HepG2 (cell line): ENCODE measurements around the gene TMED3. TPM values are rescaled to one million over a fixed set of nuclear protein-coding genes. Genes with fewer than 3 reads are reported as not detected.
A peak's percentile ranks its signal among the peaks of the same experiment; 100 is the strongest.
"Not testable (repeated sequence)": the region's sequence is repeated elsewhere in the genome, so short reads cannot be mapped to it uniquely, and the experiment has no call there.

Experiments used
- ATAC-seq: fragments of 200-7000 bp; cut with Tn5 transposase; 3 replicates; pipeline ENCODE4 v1.9.1; 2020; ENCODE audit warnings: mild to moderate bottlenecking, moderate library complexity
- BruUV-seq: library from RNA; stranded (reverse); fragments of 400-500 nt; replicated peaks from 2 replicates; lab custom pipeline; 2021; lab: Mats Ljungman, UMichigan
- CTCF ChIA-PET: fragments of 300-600 bp; formaldehyde crosslinking; extraction: SDS; loops from one replicate; lab custom pipeline; 2021; ENCODE audit warnings: low total read pairs, inconsistent platforms, low intra/inter-chr PET ratio; lab: Yijun Ruan, JAX
- POLR2A ChIA-PET: fragments of 350-600 bp; sonication (Branson Sonifier 250); formaldehyde crosslinking; loops from one replicate; lab custom pipeline; 2020; ENCODE audit warnings: antibody characterized with exemption, inconsistent platforms; lab: Yijun Ruan, JAX
- DNase-seq: peaks from one replicate; pipeline ENCODE4 v3.0.0-alpha.2; 2015; ENCODE audit warnings: low spot score
- FAIRE-seq: peaks from 3 replicates; lab custom pipeline; 2011; peaks lifted over from hg19 to GRCh38; lab: Jason Lieb, UNC
- H2AFZ ChIP-seq: one replicate; pipeline ENCODE4 v1.6.1; 2011; ENCODE audit warnings: low read length, inconsistent platforms
- H3K27ac ChIP-seq: fragments of 300-600 bp; 3 replicates; pipeline ENCODE4 v1.8.0; 2011; ENCODE audit warnings: mixed run types, mild to moderate bottlenecking, mixed read lengths, low read length, inconsistent platforms; ENCODE audit not compliant: insufficient read depth; ENCODE audit errors: extremely low read length
- H3K27me3 ChIP-seq, 2 experiments: fragments of 200-600 bp in 1 of 2; 2 replicates in 1 of 2; 3 replicates in 1 of 2; pipeline versions ENCODE4 v1.6.0 to v1.8.0; 2011; ENCODE audit warnings: low read length in 2 of 2, mild to moderate bottlenecking in 2 of 2, moderate library complexity in 2 of 2, inconsistent platforms in 1 of 2; ENCODE audit not compliant: insufficient read depth in 2 of 2, control insufficient read depth in 1 of 2
- H3K36me3 ChIP-seq, 2 experiments: fragments of 200-600 bp in 1 of 2; replicated peaks in 1 of 2; 2 replicates in 1 of 2; 3 replicates in 1 of 2; pipeline versions ENCODE4 v1.5.1 to v1.8.0; 2011; ENCODE audit warnings: low read length in 2 of 2, inconsistent platforms in 1 of 2; ENCODE audit not compliant: insufficient read depth in 2 of 2, control insufficient read depth in 1 of 2
- H3K4me1 ChIP-seq: 2 replicates; pipeline ENCODE4 v1.5.1; 2012; ENCODE audit warnings: low read length, inconsistent platforms; ENCODE audit not compliant: insufficient read depth
- H3K4me2 ChIP-seq: 2 replicates; pipeline ENCODE4 v1.6.0; 2011; ENCODE audit warnings: low read depth, low read length, inconsistent platforms
- H3K4me3 ChIP-seq, 3 experiments: fragments of 200-600 bp in 1 of 3; sonication (generic), shearing (Covaris generic) in 1 of 3; replicated peaks in 1 of 3; 2 replicates each; pipeline ENCODE4 v1.5.1; 2011 to 2016; ENCODE audit warnings: low read length in 3 of 3, inconsistent platforms in 2 of 3, low read depth in 2 of 3, mild to moderate bottlenecking in 2 of 3, control low read depth in 1 of 3, mixed read lengths in 1 of 3; ENCODE audit not compliant: insufficient read depth in 1 of 3
- H3K79me2 ChIP-seq: one replicate; pipeline ENCODE4 v1.6.1; 2011; ENCODE audit warnings: low read length, inconsistent platforms; ENCODE audit not compliant: insufficient read depth
- H3K9ac ChIP-seq: 2 replicates; pipeline ENCODE4 v1.6.0; 2011; ENCODE audit warnings: mild to moderate bottlenecking, low read depth, low read length, inconsistent platforms; ENCODE audit not compliant: insufficient read depth
- H3K9me3 ChIP-seq: 2 replicates; pipeline ENCODE4 v1.5.1; 2012; ENCODE audit warnings: mild to moderate bottlenecking, low read length
- H4K20me1 ChIP-seq: 2 replicates; pipeline ENCODE4 v1.6.0; 2011; ENCODE audit warnings: inconsistent platforms, mild to moderate bottlenecking, low read length, moderate library complexity; ENCODE audit not compliant: insufficient read depth
- GATA4 ChIP-seq: sonication (generic); IDR thresholded peaks from 2 replicates; pipeline ENCODE4 v1.6.1; 2016; ENCODE audit warnings: antibody characterized with exemption, low read depth, borderline replicate concordance
- MIER2 ChIP-seq: IDR thresholded peaks from 2 replicates; pipeline ENCODE4 v1.6.1; 2016; ENCODE audit warnings: missing biosample characterization, missing genetic modification reagents
- MIER3 ChIP-seq: IDR thresholded peaks from 2 replicates; pipeline ENCODE4 v1.6.1; 2016; ENCODE audit warnings: missing compliant biosample characterization, borderline replicate concordance
- POLR2AphosphoS5 ChIP-seq: IDR thresholded peaks from 2 replicates; pipeline ENCODE4 v1.6.1; 2012; ENCODE audit warnings: low read depth, low read length
- RBFOX2 ChIP-seq: fragments of 200-400 bp; formaldehyde crosslinking; IDR thresholded peaks from 2 replicates; pipeline ENCODE4 v1.6.1; 2017; ENCODE audit warnings: low read depth, mild to moderate bottlenecking, low read length
- ZFP62 ChIP-seq: sonication (generic); formaldehyde crosslinking; IDR thresholded peaks from 2 replicates; pipeline ENCODE4 v1.4.0; 2020; ENCODE audit warnings: missing genetic modification reagents
- ZNF30 ChIP-seq: sonication (generic); formaldehyde crosslinking; IDR thresholded peaks from 2 replicates; pipeline ENCODE4 v1.5.0; 2020; ENCODE audit warnings: mild to moderate bottlenecking, missing genetic modification reagents
- WGBS: methylation state at CpG from one replicate; pipeline ENCODE4 v1.1.6; 2017; ENCODE audit warnings: low lambda C conversion rate; 5-methylcytosine and 5-hydroxymethylcytosine counted together
- in situ Hi-C: cut with HindIII; loops from 2 replicates; pipeline ENCODE4 v1.10.0; 2017; ENCODE audit warnings: low pct_unique_long_range_greater_than_20kb; ENCODE audit not compliant: extremely low pct_ligation_motif_present
- intact Hi-C: fragments of 100-400 bp; cut with micrococcal nuclease; formaldehyde crosslinking; loops from one replicate; pipeline ENCODE4 v1.10.0; 2022; ENCODE audit not compliant: unreplicated experiment
- polyA plus RNA-seq, 8 experiments: library from polyadenylated mRNA; depleted of rRNA in 3 of 8; stranded (reverse) in 7 of 8; unstranded in 1 of 8; fragments of >200 nt; fragmentation: Illumina TruSeq in 4 of 8; extraction: Trizol in 4 of 8; gene quantifications; 2 replicates each; pipeline versions ENCODE4 v1.2.1 to v1.2.3, GENCODE V29; 2011 to 2016; ENCODE audit warnings: low read depth in 4 of 8, missing spikeins in 1 of 8, mixed read lengths in 1 of 8; ENCODE audit not compliant: insufficient read depth in 1 of 8
- total RNA-seq, 5 experiments: library from RNA; depleted of rRNA; stranded (reverse); fragments of >200 nt; fragmentation: Illumina TruSeq; extraction: Trizol; gene quantifications; 2 replicates each; pipeline ENCODE4 v1.2.3, GENCODE V29; 2016; ENCODE audit warnings: low read depth in 1 of 5

Gene TMED3
- total and polyA plus RNA-seq, 2 of the 13 experiments (the other 11 are each of a cell fraction or from before 2014, with no cell fraction given) = 125 to 155 TPM

DNA sequence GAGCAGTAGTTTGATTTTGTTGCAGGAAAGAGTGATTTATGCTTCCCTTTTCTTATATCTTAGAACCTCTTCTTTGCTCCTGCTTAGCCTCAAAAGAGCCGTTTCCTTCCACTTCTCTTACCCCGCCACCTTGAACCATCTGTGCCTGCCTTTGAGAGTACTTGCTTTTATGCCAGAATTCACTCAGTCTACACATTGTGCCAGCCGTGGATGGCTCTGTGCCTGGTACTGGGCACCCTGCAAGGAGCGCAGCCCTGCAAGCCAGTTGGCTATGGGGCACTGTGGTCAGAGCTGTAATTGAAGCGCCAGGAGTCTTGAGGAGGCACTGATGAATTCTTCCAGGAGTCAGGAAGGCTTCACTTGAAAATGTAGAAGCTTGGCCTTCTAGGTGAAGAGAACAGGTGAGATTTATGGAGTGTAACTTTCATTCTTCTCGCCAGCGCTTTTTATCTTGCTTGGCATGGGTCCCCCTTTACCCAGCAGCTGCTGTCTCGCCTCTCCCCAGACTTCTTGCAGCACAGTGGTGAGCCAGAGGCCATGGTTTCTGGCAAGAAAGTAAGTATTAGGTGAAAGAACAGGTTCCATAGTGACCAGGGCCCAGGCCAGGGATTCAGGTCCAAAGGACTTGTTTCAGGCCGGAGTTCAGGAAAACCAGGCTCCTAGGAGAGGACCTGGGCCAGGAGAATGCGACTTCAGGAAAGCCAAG is 4.9 kb downstream of the TMED3 start:
- BruUV-seq = no TSS peak
- Histone ChIP-seq H3K4me3 (no peak overlapping the region), H3K4me1 (peaks cover 22% of the 10 kb centered on the region), H3K9me3 (no peaks in the 10 kb centered on the region), H3K79me2 (peaks cover 27% of the 10 kb centered on the region), H2AFZ (no peak overlapping the region), H3K36me3 (peaks cover 33 to 70% of the 10 kb centered on the region in 2 experiments), H3K27me3 (no peaks in the 10 kb centered on the region; a peak in 2 of 5 replicates), H3K27ac (no peak overlapping the region), H4K20me1 (peaks cover 2% of the 10 kb centered on the region; the same call in 1 of the 2 replicates), H3K4me2 (no peak overlapping the region), H3K9ac (no peak overlapping the region)
- whole genome bisulfite sequencing = 87% methylated on average over 10 of the region's 10 CpGs
- TF ChIP-seq MIER2 (CRISPR knock-in tag) (no peak), POLR2AphosphoS5 (no peak)
- ATAC-seq = no peak
- intact Hi-C loops = loop anchor here (10.0 kb wide), 1 partner anchor 411 kb away; no protein-coding TSS in a partner anchor
- no peak for FAIRE-seq
- ChIA-PET POLR2A (no interaction called here), CTCF (no interaction called here)
- in situ Hi-C loops = no loop called here
- no peak for DNase-seq

DNA sequence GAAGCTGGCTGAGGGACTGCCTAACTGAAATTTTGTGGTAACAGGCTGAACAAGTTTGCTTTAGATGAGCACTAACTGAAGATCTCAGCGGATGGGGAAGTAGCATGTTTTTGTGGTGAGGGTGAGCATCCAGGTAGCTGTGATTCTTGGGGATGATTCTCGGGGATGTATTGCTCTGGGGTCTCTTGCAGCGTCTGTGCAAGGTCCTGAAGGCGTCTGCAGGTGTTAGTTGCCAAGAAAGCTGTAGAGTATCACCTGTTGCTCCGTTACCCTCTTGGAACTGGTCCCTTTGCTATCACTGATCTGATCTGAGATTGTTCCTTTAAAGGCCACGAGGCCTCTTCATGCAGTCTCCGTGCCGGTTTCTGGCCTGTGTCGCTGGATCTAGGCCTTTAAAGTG is 6.0 kb downstream of the TMED3 start:
- Histone ChIP-seq H3K27ac (no peak overlapping the region), H4K20me1 (peaks cover 8% of the 10 kb centered on the region; the same call in 1 of the 2 replicates), H3K4me3 (no peak overlapping the region), H3K27me3 (no peaks in the 10 kb centered on the region; a peak in 2 of 5 replicates), H3K9ac (no peak overlapping the region), H3K36me3 (peaks cover 33 to 81% of the 10 kb centered on the region in 2 experiments), H3K9me3 (no peaks in the 10 kb centered on the region), H3K4me1 (peaks cover 22% of the 10 kb centered on the region), H3K79me2 (peaks cover 21% of the 10 kb centered on the region), H2AFZ (no peak overlapping the region), H3K4me2 (no peak overlapping the region)
- in situ Hi-C loops (no loop called here), intact Hi-C loops (loop anchor here (10.0 kb wide), 1 partner anchor 412 kb away; no protein-coding TSS in a partner anchor)
- FAIRE-seq (no peak), ATAC-seq (no peak), DNase-seq (no peak)
- TF ChIP-seq ZFP62 (CRISPR knock-in tag) = no peak
- no peak for TF ChIP-seq MIER3 (CRISPR knock-in tag)
- no peak for TF ChIP-seq GATA4
- no peak for TF ChIP-seq ZNF30 (CRISPR knock-in tag)
- TF ChIP-seq RBFOX2 = 0 out of 2 replicates have a peak, but pooled peaks have one; percentile 21
- no TSS peak for BruUV-seq
- CTCF ChIA-PET = no interaction called here
- POLR2A ChIA-PET = no interaction called here
- 94% methylated on average over 6 of the region's 9 CpGs for WGBS

DNA sequence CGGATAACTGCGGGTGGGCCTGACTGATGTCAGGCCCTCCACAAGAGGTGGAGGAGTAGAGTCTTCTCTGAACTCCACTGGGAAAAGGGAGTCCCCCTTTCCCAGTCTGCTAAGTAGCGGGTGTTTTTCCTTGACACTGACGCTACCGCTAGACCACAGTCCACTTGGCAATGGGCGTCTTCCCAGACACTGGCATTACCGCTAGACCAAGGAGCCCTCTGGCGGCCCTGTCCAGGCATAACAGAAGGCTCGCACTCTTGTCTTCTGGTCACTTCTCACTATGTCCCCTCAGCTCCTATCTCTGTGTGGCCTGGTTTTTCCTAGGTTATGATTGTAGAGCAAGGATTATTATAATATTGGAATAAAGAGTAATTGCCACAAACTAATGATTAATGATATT is 9.1 kb downstream of the TMED3 start:
- H3K9ac ChIP-seq, BruUV-seq, H3K27ac ChIP-seq, H3K27me3 ChIP-seq, FAIRE-seq, H3K4me2 ChIP-seq, H3K4me1 ChIP-seq, H3K9me3 ChIP-seq, ATAC-seq, H2AFZ ChIP-seq, H4K20me1 ChIP-seq, DNase-seq, CTCF ChIA-PET, H3K4me3 ChIP-seq, POLR2A ChIA-PET, H3K79me2 ChIP-seq, in situ Hi-C loops: not testable (repeated sequence)
- H3K36me3 ChIP-seq = peaks cover 36 to 81% of the 10 kb centered on the region in 2 experiments
- 95% methylated on average over 8 of the region's 9 CpGs for WGBS
- intact Hi-C loops = loop anchor here (10.0 kb wide), 1 partner anchor 415 kb away; no protein-coding TSS in a partner anchor
